ENCODE data around the gene CCDC70.

Gene CCDC70

DNA sequence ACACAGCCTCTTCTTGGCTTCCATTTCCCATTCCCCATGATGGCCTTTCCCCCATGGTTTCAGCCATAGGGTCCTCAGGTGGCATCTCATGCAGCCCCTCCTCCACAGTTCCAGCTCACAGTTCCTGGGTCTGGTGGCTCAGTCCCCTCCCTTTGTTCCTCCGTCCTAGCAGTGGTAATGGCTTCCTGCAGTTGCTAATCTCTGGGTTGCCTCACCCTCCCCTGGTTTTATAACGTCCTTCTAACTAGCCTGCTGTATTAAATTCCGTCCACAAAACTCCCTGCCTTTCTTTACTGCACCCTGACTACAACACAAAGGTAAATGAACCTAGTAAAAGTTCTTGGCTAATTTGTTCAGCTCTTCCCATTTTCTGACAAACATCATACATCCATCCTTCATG is 30.9 kb downstream of the CCDC70 start:
- H3K27me3 ChIP-seq = no peaks in the 10 kb centered on the region
- intact Hi-C loops (cut with DNase I; ENCODE audit: low total_unique reads) = no loop called here
- TF ChIP-seq, protein P1, sequence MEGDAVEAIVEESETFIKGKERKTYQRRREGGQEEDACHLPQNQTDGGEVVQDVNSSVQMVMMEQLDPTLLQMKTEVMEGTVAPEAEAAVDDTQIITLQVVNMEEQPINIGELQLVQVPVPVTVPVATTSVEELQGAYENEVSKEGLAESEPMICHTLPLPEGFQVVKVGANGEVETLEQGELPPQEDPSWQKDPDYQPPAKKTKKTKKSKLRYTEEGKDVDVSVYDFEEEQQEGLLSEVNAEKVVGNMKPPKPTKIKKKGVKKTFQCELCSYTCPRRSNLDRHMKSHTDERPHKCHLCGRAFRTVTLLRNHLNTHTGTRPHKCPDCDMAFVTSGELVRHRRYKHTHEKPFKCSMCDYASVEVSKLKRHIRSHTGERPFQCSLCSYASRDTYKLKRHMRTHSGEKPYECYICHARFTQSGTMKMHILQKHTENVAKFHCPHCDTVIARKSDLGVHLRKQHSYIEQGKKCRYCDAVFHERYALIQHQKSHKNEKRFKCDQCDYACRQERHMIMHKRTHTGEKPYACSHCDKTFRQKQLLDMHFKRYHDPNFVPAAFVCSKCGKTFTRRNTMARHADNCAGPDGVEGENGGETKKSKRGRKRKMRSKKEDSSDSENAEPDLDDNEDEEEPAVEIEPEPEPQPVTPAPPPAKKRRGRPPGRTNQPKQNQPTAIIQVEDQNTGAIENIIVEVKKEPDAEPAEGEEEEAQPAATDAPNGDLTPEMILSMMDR (IDR thresholded peaks at IDR 0.05) = no peak

DNA sequence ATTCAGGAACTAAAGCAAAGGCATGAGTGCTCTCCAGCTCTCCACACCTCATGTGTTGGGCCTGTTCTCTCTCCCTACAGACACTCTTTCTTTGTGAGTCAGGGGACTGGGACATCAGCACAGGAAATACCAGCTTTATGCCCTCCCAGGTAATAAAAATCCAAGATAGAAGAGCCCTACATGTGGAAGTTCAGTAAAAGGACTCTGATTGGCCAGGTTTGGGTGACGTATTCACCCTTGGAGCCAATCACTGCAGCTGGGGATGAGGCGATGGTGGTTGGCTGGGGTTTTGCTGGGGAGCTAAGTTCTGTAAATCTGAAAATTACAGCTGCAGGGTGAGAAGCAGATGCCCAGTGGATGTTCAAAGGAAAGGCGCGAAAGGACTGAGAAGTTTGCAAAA is 32.5 kb downstream of the CCDC70 start:
- Histone ChIP-seq H3K9me3 (no peaks in the 10 kb centered on the region), H3K27ac (no peak overlapping the region), H3K36me3 (no peaks in the 10 kb centered on the region), H3K27me3 (no peaks in the 10 kb centered on the region), H3K4me3 (no peak overlapping the region), H3K4me1 (no peaks in the 10 kb centered on the region)
- intact Hi-C loops (cut with DNase I; ENCODE audit: low total_unique reads) = no loop called here
- TF ChIP-seq, protein P1 (IDR thresholded peaks at IDR 0.05) = no peak
- DNase-seq = no peak

More for the DNA sequence above, 30.9 kb downstream of the CCDC70 start:
- H3K4me1 ChIP-seq = no peaks in the 10 kb centered on the region
- DNase-seq = no peak
- H3K9me3 ChIP-seq = no peaks in the 10 kb centered on the region
- H3K27ac ChIP-seq = no peak overlapping the region
- no peak overlapping the region for H3K4me3 ChIP-seq
- no peaks in the 10 kb centered on the region for H3K36me3 ChIP-seq

DNA sequence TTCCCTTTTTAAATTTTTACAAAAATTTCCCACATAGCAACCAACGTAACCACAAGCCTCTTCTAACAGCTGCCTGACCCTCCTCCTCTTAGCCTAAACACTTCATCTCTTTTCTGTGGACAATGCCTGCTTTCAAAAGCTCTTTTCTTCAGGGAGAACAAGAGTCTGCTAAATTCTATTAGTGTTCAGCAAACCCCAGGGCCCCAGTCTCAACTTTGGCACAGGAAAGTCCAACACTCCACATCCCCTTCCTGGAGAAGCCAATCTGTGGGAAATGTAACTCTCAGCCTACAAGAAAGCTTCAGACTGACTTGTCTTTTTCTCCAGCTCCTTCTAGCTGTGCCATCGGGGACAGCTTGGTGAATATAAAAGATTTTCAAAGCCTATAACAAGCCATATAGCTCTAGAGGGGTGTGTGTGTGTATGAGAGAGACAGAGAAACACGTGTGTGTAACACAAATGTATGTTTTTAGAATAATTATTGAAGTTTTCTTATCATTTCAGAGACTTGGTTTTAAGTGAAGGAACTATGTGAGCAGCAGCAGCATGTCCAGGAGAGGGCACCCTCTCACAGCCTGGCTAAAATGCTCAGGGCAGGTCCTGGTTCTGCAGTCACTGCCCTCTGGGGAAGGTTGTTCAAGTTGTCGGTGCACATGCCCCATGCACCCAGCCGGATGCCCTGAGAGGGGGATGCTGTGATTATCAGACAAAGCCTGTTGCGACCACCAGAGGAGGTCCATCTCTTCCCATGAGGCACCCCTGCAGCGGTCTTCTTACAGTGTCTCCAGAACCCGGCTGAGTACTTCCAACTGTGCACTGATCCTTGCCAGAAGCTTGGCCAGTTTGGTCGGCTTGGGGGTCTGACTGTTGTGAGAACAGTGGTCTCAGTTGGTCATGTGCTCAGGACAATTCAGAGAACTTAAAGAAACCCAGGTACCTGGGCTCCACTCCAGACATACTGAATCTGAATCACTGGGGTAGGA is 34.4 kb downstream of the CCDC70 start:
- Histone ChIP-seq H3K4me1 (no peaks in the 10 kb centered on the region), H3K27ac (no peak overlapping the region), H3K9me3 (no peaks in the 10 kb centered on the region), H3K27me3 (no peaks in the 10 kb centered on the region), H3K36me3 (no peaks in the 10 kb centered on the region), H3K4me3 (no peak overlapping the region)
- no peak for DNase-seq
- intact Hi-C loops (cut with DNase I; ENCODE audit: low total_unique reads) = no loop called here
- TF ChIP-seq, protein P1 (IDR thresholded peaks at IDR 0.05) = peak in 1 of 2 experiments; percentile 33

DNA sequence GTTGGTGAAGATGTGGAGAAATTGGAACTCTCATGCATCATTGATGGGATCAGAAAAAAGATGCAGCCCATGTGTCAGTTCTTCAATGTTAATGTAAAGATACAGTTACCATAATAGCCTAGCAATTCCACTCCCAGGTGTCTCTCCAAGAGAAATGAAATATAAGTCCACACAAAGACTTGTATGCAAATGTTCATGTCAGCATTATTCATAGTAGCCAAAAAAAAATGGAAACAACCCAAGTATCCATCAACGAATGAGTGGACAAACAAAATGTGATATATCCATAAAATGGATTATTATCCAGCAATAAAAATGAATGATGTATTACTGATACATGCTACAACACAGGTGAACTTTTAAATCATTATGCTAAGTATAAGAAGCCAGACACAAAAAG is 38.7 kb downstream of the CCDC70 start:
- no peak for DNase-seq
- Histone ChIP-seq H3K4me3 (no peak overlapping the region), H3K9me3 (no peaks in the 10 kb centered on the region), H3K36me3 (no peaks in the 10 kb centered on the region), H3K4me1 (no peaks in the 10 kb centered on the region), H3K27me3 (no peaks in the 10 kb centered on the region), H3K27ac (no peak overlapping the region)
- intact Hi-C loops (cut with DNase I; ENCODE audit: low total_unique reads) = no loop called here
- TF ChIP-seq, protein P1 (IDR thresholded peaks at IDR 0.05) = no peak

DNA sequence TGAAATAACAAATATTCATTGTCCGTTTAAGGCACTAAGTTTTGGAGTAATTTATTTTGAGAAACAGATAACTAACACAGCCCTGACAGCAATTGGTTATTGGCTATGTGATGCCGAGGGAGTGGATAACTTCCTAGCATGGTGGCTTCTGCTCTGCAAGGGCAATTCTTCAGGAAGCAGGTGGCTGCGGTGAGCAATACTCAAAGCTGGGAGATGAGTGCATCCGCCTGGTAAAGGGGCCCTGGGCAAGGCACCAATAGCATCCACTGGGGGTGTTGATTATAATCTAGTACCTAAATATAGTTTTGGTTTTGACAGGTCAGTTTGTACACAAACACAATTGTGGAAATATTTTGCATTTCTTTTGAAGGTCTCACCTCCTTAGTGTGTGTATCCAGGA is 41.0 kb downstream of the CCDC70 start:
- TF ChIP-seq, protein P1 (IDR thresholded peaks at IDR 0.05) = no peak
- Histone ChIP-seq H3K4me3 (no peak overlapping the region), H3K9me3 (no peaks in the 10 kb centered on the region), H3K27ac (no peak overlapping the region), H3K27me3 (no peaks in the 10 kb centered on the region), H3K4me1 (peaks cover 0 to 4% (median 0%) of the 10 kb centered on the region in 4 donors), H3K36me3 (no peaks in the 10 kb centered on the region)
- intact Hi-C loops (cut with DNase I; ENCODE audit: low total_unique reads) = no loop called here
- no peak for DNase-seq

All from tibial artery (tissue), 4 donors.